Keratinocyte (primary cell): Measurements from ENCODE around the gene CTNNA3. TPM values are rescaled to one million over a fixed set of nuclear protein-coding genes. Genes with fewer than 3 reads are reported as not detected.

Source experiments
- DNase-seq: peaks from one replicate; pipeline ENCODE4 v3.0.0-alpha.2; 2011; ENCODE audit warnings: low read depth, missing footprints, low spot score
- FAIRE-seq: peaks from 2 replicates; lab custom pipeline; 2011; peaks lifted over from hg19 to GRCh38; lab: Jason Lieb, UNC
- H2AFZ ChIP-seq: 2 replicates; pipeline ENCODE4 v1.6.0; 2012; ENCODE audit warnings: low read length, control low read depth, inconsistent platforms; ENCODE audit not compliant: control insufficient read depth
- H3K27ac ChIP-seq: 2 replicates; pipeline ENCODE4 v1.5.1; 2011; ENCODE audit warnings: low read length; ENCODE audit not compliant: control insufficient read depth, insufficient read depth
- H3K27me3 ChIP-seq: 3 replicates; pipeline ENCODE4 v1.6.0; 2011; ENCODE audit warnings: low read length; ENCODE audit not compliant: control insufficient read depth, insufficient read depth; ENCODE audit errors: extremely low read depth
- H3K36me3 ChIP-seq, 2 experiments: 2 replicates in 1 of 2; 3 replicates in 1 of 2; pipeline ENCODE4 v1.5.1; 2011; ENCODE audit warnings: low read length in 2 of 2, mild to moderate bottlenecking in 1 of 2; ENCODE audit not compliant: control insufficient read depth in 2 of 2, insufficient read depth in 2 of 2; ENCODE audit errors: extremely low read depth in 1 of 2
- H3K4me1 ChIP-seq: 3 replicates; pipeline ENCODE4 v1.5.1; 2011; ENCODE audit warnings: low read length; ENCODE audit not compliant: control insufficient read depth, insufficient read depth; ENCODE audit errors: extremely low read depth
- H3K4me2 ChIP-seq: 3 replicates; pipeline ENCODE4 v1.6.0; 2011; ENCODE audit warnings: low read depth, low read length; ENCODE audit not compliant: control insufficient read depth, insufficient read depth; ENCODE audit errors: extremely low read depth
- H3K4me3 ChIP-seq, 3 experiments: fragments of 200-600 bp in 1 of 3; sonication (generic) in 1 of 3; 2 replicates in 2 of 3; 3 replicates in 1 of 3; pipeline ENCODE4 v1.5.1; 2011 to 2016; ENCODE audit warnings: low read length in 3 of 3, mild to moderate bottlenecking in 3 of 3, control low read depth in 2 of 3, inconsistent platforms in 1 of 3, low read depth in 1 of 3, mixed read lengths in 1 of 3, mixed run types in 1 of 3, moderate library complexity in 1 of 3; ENCODE audit not compliant: control insufficient read depth in 2 of 3, insufficient read depth in 2 of 3; ENCODE audit errors: extremely low read depth in 1 of 3
- H3K79me2 ChIP-seq: 2 replicates; pipeline ENCODE4 v1.6.0; 2012; ENCODE audit warnings: low read length; ENCODE audit not compliant: control insufficient read depth, insufficient read depth
- H3K9ac ChIP-seq: 3 replicates; pipeline ENCODE4 v1.6.0; 2011; ENCODE audit warnings: low read length; ENCODE audit not compliant: control insufficient read depth, insufficient read depth; ENCODE audit errors: extremely low read depth
- H3K9me1 ChIP-seq: 3 replicates; pipeline ENCODE4 v1.6.0; 2011; ENCODE audit warnings: low read length; ENCODE audit not compliant: control insufficient read depth, insufficient read depth; ENCODE audit errors: extremely low read depth
- H3K9me3 ChIP-seq: 2 replicates; pipeline ENCODE4 v1.5.1; 2012; ENCODE audit warnings: low read depth, low read length; ENCODE audit not compliant: control insufficient read depth
- H4K20me1 ChIP-seq: 3 replicates; pipeline ENCODE4 v1.6.0; 2011; ENCODE audit warnings: low read length; ENCODE audit not compliant: control insufficient read depth, insufficient read depth; ENCODE audit errors: extremely low read depth
- EZH2 ChIP-seq: IDR thresholded peaks from one replicate; pipeline ENCODE4 v1.6.1; 2012; ENCODE audit warnings: inconsistent platforms, mild to moderate bottlenecking, low read length, moderate library complexity
- dilution Hi-C: fragments of 300-500 bp; cut with MboI; formaldehyde crosslinking; loops from one replicate; pipeline ENCODE4 v1.7.0; 2020; ENCODE audit warnings: low sequenced_read_pairs; ENCODE audit not compliant: extremely low pct_ligation_motif_present
- polyA plus RNA-seq, 5 experiments: library from polyadenylated mRNA; depleted of rRNA in 3 of 5; stranded (reverse) in 3 of 5; stranded (forward) in 1 of 5; unstranded in 1 of 5; fragments of >200 nt; gene quantifications; 1 replicate in 1 of 5; 2 replicates in 3 of 5; 3 replicates in 1 of 5; pipeline versions ENCODE4 v1.2.1 to v1.2.3, GENCODE V29; 2011 to 2012; ENCODE audit warnings: missing spikeins in 2 of 5, low read depth in 1 of 5, low replicate concordance in 1 of 5
- TF ChIP-seq, protein P1 (sequence below), 3 experiments: IDR thresholded peaks in 1 of 3; conservative IDR thresholded peaks in 1 of 3; optimal IDR thresholded peaks in 1 of 3; 2 replicates in 2 of 3; 3 replicates in 1 of 3; pipeline versions ENCODE3 to v1.5.1; 2011; ENCODE audit warnings: low read length in 3 of 3, mild to moderate bottlenecking in 3 of 3, moderate library complexity in 2 of 3, control low read depth in 1 of 3, inconsistent platforms in 1 of 3; ENCODE audit not compliant: insufficient read depth in 2 of 3; ENCODE audit errors: extremely low read depth in 1 of 3

Gene CTNNA3
- polyA plus RNA-seq, 1 donor (not counting 4 experiments of a cell fraction or from before 2014, with no cell fraction given) = 0.01 TPM

DNA sequence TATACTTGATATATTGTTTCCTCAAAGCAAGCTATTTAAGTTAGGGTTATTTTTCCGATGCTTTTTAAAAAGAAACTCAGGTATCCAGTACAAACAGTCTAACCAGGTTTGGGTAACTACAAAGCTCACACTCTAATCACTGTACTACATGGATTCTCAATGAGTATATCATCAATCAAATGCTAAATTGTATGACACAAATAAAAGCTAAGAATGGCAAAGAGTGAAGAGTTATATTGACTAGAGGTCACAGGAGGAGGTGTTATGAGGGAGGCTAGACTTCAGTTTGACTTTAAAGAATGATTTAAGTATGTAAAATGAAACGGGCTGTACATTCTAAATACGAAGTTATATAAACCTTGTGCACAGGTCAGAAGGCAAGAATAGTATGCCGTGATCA, 178.0 kb downstream of the CTNNA3 start:
- H3K79me2 ChIP-seq = no peaks in the 10 kb centered on the region
- TF ChIP-seq, protein P1, sequence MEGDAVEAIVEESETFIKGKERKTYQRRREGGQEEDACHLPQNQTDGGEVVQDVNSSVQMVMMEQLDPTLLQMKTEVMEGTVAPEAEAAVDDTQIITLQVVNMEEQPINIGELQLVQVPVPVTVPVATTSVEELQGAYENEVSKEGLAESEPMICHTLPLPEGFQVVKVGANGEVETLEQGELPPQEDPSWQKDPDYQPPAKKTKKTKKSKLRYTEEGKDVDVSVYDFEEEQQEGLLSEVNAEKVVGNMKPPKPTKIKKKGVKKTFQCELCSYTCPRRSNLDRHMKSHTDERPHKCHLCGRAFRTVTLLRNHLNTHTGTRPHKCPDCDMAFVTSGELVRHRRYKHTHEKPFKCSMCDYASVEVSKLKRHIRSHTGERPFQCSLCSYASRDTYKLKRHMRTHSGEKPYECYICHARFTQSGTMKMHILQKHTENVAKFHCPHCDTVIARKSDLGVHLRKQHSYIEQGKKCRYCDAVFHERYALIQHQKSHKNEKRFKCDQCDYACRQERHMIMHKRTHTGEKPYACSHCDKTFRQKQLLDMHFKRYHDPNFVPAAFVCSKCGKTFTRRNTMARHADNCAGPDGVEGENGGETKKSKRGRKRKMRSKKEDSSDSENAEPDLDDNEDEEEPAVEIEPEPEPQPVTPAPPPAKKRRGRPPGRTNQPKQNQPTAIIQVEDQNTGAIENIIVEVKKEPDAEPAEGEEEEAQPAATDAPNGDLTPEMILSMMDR (optimal IDR thresholded peaks at IDR 0.05 in 1 of 3, IDR thresholded peaks at IDR 0.05 in 1 of 3, conservative IDR thresholded peaks at IDR 0.05 in 1 of 3; ENCODE audit: extremely low read depth in 1 of 3, insufficient read depth in 2 of 3, low read length in 3 of 3) = no peak
- TF ChIP-seq EZH2 = no peak
- no peaks in the 10 kb centered on the region for H3K27me3 ChIP-seq
- no peak overlapping the region for H3K4me3 ChIP-seq
- no peak overlapping the region for H3K27ac ChIP-seq
- dilution Hi-C loops = no loop called here
- H2AFZ ChIP-seq = no peak overlapping the region
- no peaks in the 10 kb centered on the region for H3K36me3 ChIP-seq
- H3K9me3 ChIP-seq = no peaks in the 10 kb centered on the region
- no peaks in the 10 kb centered on the region for H3K4me1 ChIP-seq
- H3K9me1 ChIP-seq = no peaks in the 10 kb centered on the region
- no peak for FAIRE-seq
- H4K20me1 ChIP-seq = no peaks in the 10 kb centered on the region
- no peak overlapping the region for H3K4me2 ChIP-seq
- H3K9ac ChIP-seq = no peak overlapping the region
- DNase-seq = no peak

DNA sequence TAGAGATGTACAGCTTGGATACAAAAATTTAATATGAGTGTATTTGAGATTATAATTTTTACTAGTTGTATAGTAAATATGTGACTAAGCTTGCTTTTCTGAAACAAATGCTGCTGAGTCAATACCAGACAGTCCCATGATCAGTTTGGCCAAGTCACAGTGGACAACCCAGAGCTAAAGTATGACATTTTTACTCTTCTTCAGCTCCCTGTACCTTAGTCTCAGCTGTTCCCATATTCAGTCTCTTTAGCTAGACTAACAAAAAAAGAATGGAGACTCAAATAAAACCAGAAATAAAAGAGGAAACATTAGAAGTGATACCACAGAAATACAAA, 189.3 kb downstream of the CTNNA3 start:
- no peak overlapping the region for H3K27ac ChIP-seq
- no peak for TF ChIP-seq EZH2
- TF ChIP-seq, protein P1 (optimal IDR thresholded peaks at IDR 0.05 in 1 of 3, IDR thresholded peaks at IDR 0.05 in 1 of 3, conservative IDR thresholded peaks at IDR 0.05 in 1 of 3; ENCODE audit: extremely low read depth in 1 of 3, insufficient read depth in 2 of 3, low read length in 3 of 3) = no peak
- no peak overlapping the region for H3K4me3 ChIP-seq
- no peaks in the 10 kb centered on the region for H3K9me1 ChIP-seq
- H3K27me3 ChIP-seq = no peaks in the 10 kb centered on the region
- DNase-seq (no peak), FAIRE-seq (no peak)
- no peaks in the 10 kb centered on the region for H3K4me1 ChIP-seq
- no peak overlapping the region for H3K9ac ChIP-seq
- H3K9me3 ChIP-seq = no peaks in the 10 kb centered on the region
- no peak overlapping the region for H3K4me2 ChIP-seq
- no peaks in the 10 kb centered on the region for H4K20me1 ChIP-seq
- dilution Hi-C loops = no loop called here
- no peak overlapping the region for H2AFZ ChIP-seq
- H3K79me2 ChIP-seq = no peaks in the 10 kb centered on the region
- no peaks in the 10 kb centered on the region for H3K36me3 ChIP-seq
